ENCODE results near the gene THRB.

DNA sequence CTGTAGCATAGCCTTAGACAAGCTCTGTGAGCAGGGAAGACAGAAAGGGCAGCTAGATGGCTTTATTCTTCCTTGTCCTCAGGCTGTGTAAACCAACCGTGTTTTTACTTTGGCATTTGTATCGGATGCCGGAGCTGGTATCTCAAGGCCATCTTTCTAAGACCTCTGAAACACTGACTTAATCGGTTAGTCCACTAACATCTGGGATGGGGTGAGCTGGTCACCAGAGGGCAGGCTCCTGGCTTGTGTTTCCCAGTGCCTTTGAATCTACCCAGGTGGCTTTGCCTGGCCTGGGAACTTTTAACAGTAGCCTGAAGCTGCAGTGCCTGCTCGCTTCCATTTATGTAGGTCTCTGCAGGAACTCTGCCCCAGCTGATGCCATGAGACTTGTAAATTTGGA is 296.8 kb downstream of the THRB start:
- no peak for TF ChIP-seq CTCF (conservative IDR thresholded peaks at IDR 0.05; ENCODE audit: low read length)
- no peak for TF ChIP-seq EZH2phosphoT487 (IDR thresholded peaks at IDR 0.05; ENCODE audit: borderline replicate concordance)

Data from Loucy (cell line).